ENCODE measurements around the gene KIAA0513.

The KIAA0513 gene

GRCh38 chr16:85003725-85004586 lies 23.6 kb upstream of the KIAA0513 start:
- TF ChIP-seq TAF1 (IDR thresholded peaks at IDR 0.05; ENCODE audit: borderline replicate concordance, insufficient read depth, low read length) (no peak), SIN3A (IDR thresholded peaks at IDR 0.05; ENCODE audit: borderline replicate concordance, insufficient read depth, low read length) (no peak), POLR2AphosphoS5 (IDR thresholded peaks at IDR 0.05; ENCODE audit: low read depth, low read length) (no peak), FOXP2 (optimal IDR thresholded peaks at IDR 0.05; ENCODE audit: borderline replicate concordance, extremely low read depth, extremely low read length, insufficient read depth) (no peak)
- TF ChIP-seq, protein P1, sequence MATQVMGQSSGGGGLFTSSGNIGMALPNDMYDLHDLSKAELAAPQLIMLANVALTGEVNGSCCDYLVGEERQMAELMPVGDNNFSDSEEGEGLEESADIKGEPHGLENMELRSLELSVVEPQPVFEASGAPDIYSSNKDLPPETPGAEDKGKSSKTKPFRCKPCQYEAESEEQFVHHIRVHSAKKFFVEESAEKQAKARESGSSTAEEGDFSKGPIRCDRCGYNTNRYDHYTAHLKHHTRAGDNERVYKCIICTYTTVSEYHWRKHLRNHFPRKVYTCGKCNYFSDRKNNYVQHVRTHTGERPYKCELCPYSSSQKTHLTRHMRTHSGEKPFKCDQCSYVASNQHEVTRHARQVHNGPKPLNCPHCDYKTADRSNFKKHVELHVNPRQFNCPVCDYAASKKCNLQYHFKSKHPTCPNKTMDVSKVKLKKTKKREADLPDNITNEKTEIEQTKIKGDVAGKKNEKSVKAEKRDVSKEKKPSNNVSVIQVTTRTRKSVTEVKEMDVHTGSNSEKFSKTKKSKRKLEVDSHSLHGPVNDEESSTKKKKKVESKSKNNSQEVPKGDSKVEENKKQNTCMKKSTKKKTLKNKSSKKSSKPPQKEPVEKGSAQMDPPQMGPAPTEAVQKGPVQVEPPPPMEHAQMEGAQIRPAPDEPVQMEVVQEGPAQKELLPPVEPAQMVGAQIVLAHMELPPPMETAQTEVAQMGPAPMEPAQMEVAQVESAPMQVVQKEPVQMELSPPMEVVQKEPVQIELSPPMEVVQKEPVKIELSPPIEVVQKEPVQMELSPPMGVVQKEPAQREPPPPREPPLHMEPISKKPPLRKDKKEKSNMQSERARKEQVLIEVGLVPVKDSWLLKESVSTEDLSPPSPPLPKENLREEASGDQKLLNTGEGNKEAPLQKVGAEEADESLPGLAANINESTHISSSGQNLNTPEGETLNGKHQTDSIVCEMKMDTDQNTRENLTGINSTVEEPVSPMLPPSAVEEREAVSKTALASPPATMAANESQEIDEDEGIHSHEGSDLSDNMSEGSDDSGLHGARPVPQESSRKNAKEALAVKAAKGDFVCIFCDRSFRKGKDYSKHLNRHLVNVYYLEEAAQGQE (IDR thresholded peaks at IDR 0.05; ENCODE audit: insufficient read depth in 1 of 2, low read depth in 2 of 2, low read length in 2 of 2): no peak

- TF ChIP-seq TAF1 (IDR thresholded peaks at IDR 0.05; ENCODE audit: borderline replicate concordance, insufficient read depth, low read length) (no peak), FOXP2 (optimal IDR thresholded peaks at IDR 0.05; ENCODE audit: borderline replicate concordance, extremely low read depth, extremely low read length, insufficient read depth) (no peak), POLR2AphosphoS5 (IDR thresholded peaks at IDR 0.05; ENCODE audit: low read depth, low read length) (no peak), SIN3A (IDR thresholded peaks at IDR 0.05; ENCODE audit: borderline replicate concordance, insufficient read depth, low read length) (no peak)
- TF ChIP-seq, protein P1 (IDR thresholded peaks at IDR 0.05; ENCODE audit: insufficient read depth in 1 of 2, low read depth in 2 of 2, low read length in 2 of 2): no peak
Observed at GRCh38 chr16:85004587-85005205, 22.9 kb upstream of the KIAA0513 start.

DNA sequence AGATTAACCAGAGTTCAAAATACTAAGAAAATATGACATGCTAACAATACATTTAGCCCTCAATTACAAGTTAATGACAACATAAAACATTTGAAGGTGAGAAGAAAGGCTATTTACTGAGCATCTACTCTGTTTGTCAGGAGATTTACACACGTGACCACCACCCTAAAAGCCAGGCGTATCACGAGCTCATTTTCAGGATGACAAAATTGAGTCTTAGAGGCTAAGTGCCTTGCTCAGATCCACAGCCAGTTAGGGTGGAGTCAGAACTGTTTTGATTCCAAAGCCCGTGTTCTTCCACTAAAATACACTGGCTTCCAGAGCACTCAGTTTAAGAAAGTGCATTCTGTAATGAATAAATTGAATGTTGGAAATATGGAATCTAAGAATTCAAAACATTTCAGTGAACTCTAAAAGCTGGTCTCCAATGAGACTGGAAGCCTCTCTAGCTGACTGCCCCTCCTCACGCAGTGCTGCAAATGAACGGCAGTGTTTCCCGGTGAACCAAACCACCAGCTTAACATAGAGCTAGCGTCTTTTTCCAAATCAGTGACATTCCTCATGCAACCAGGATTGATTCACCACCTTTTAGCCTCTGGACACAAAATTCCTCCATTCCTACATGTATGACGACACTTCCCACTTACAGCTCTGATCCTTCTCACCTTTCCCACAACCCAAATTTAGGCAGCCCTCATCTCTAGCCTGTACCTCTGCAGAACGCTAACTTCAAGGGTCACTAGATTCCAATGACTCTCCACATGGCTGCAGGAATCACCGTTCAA lies 22.1 kb upstream of the KIAA0513 start:
- no peak for TF ChIP-seq FOXP2 (optimal IDR thresholded peaks at IDR 0.05; ENCODE audit: borderline replicate concordance, extremely low read depth, extremely low read length, insufficient read depth)
- TF ChIP-seq SIN3A (IDR thresholded peaks at IDR 0.05; ENCODE audit: borderline replicate concordance, insufficient read depth, low read length): no peak
- TF ChIP-seq, protein P1 (IDR thresholded peaks at IDR 0.05; ENCODE audit: insufficient read depth in 1 of 2, low read depth in 2 of 2, low read length in 2 of 2): no peak
- TF ChIP-seq TAF1 (IDR thresholded peaks at IDR 0.05; ENCODE audit: borderline replicate concordance, insufficient read depth, low read length): no peak
- no peak for TF ChIP-seq POLR2AphosphoS5 (IDR thresholded peaks at IDR 0.05; ENCODE audit: low read depth, low read length)

GRCh38 chr16:85006639-85007038 lies 21.0 kb upstream of the KIAA0513 start:
- no peak for TF ChIP-seq SIN3A (IDR thresholded peaks at IDR 0.05; ENCODE audit: borderline replicate concordance, insufficient read depth, low read length)

- TF ChIP-seq FOXP2 (optimal IDR thresholded peaks at IDR 0.05; ENCODE audit: borderline replicate concordance, extremely low read depth, extremely low read length, insufficient read depth) (no peak), SIN3A (IDR thresholded peaks at IDR 0.05; ENCODE audit: borderline replicate concordance, insufficient read depth, low read length) (no peak), POLR2AphosphoS5 (IDR thresholded peaks at IDR 0.05; ENCODE audit: low read depth, low read length) (no peak), TAF1 (IDR thresholded peaks at IDR 0.05; ENCODE audit: borderline replicate concordance, insufficient read depth, low read length) (no peak)
- TF ChIP-seq, protein P1 (IDR thresholded peaks at IDR 0.05; ENCODE audit: insufficient read depth in 1 of 2, low read depth in 2 of 2, low read length in 2 of 2): no peak
Observed at GRCh38 chr16:85007496-85008214, 19.9 kb upstream of the KIAA0513 start.
